Stimulated activated CD4-positive, alpha-beta T cell treated with anti-CD3 and anti-CD28 coated beads, Interleukin-1b, Interleukin-23, amount 100 ng/mL, for 24 hours (primary cell): ENCODE measurements around the gene TLR5.

Experiments
- DNase-seq, 4 experiments: peaks; one replicate each; pipeline ENCODE4 v3.0.0-alpha.2; 2020; ENCODE audit warnings: low read depth in 4 of 4, low spot score in 1 of 4

TLR5 gene

GRCh38 chr1:223110952-223111351, 32.1 kb downstream of the TLR5 start:
- no peak for DNase-seq

- DNase-seq: no peak
Observed at GRCh38 chr1:223109581-223110026, 33.4 kb downstream of the TLR5 start.

GRCh38 chr1:223106856-223107255, 36.2 kb downstream of the TLR5 start:
- DNase-seq: no peak

- no peak for DNase-seq
Observed at GRCh38 chr1:223105568-223105967, 37.5 kb downstream of the TLR5 start.

GRCh38 chr1:223102797-223103533, 40.1 kb downstream of the TLR5 start:
- no peak for DNase-seq

GRCh38 chr1:223097713-223098112, 45.3 kb downstream of the TLR5 start:
- DNase-seq: no peak

- DNase-seq: no peak
Observed at GRCh38 chr1:223095870-223096269, 47.2 kb downstream of the TLR5 start.

GRCh38 chr1:223091896-223092295, 51.2 kb downstream of the TLR5 start:
- no peak for DNase-seq

GRCh38 chr1:223089250-223089649, 53.8 kb downstream of the TLR5 start:
- no peak for DNase-seq

GRCh38 chr1:223088713-223089240, 54.3 kb downstream of the TLR5 start:
- DNase-seq: no peak

- no peak for DNase-seq
Observed at GRCh38 chr1:223087291-223088255, 55.5 kb downstream of the TLR5 start.

- no peak for DNase-seq
Observed at GRCh38 chr1:223084464-223084866, 58.6 kb downstream of the TLR5 start.

- no peak for DNase-seq
Observed at GRCh38 chr1:223083831-223084230, 59.2 kb downstream of the TLR5 start.

- no peak for DNase-seq
Observed at GRCh38 chr1:223082914-223083313, 60.1 kb downstream of the TLR5 start.

GRCh38 chr1:223081181-223081994, 61.7 kb downstream of the TLR5 start:
- DNase-seq: peak; percentile 31 to 61 (median 49)

GRCh38 chr1:223079498-223079897, 63.5 kb downstream of the TLR5 start:
- DNase-seq: no peak

GRCh38 chr1:223077247-223077833, 65.7 kb downstream of the TLR5 start:
- no peak for DNase-seq

GRCh38 chr1:223076362-223076761, 66.7 kb downstream of the TLR5 start:
- no peak for DNase-seq

- DNase-seq: no peak
Observed at GRCh38 chr1:223075834-223076233, 67.2 kb downstream of the TLR5 start.

- DNase-seq: no peak
Observed at GRCh38 chr1:223074445-223075300, 68.4 kb downstream of the TLR5 start.
